Gastrocnemius medialis (tissue), 4 donors: ENCODE results near the gene GPR155. TPM values are rescaled to one million over a fixed set of nuclear protein-coding genes. Genes with fewer than 3 reads are reported as not detected.

ENCODE experiments used
- ATAC-seq, 2 donors: fragments of 150-250 bp; one replicate each; pipeline ENCODE4 v1.9.1; 2016
- DNase-seq, 2 donors: peaks; one replicate each; pipeline ENCODE4 v3.0.0-alpha.2; 2019
- H3K27ac ChIP-seq, 4 donors: fragments of 200-600 bp; sonication (generic); 1 replicate in 1 of 4; 2 replicates in 3 of 4; pipeline ENCODE4 v1.5.1; 2016 to 2018; ENCODE audit warnings: mild to moderate bottlenecking in 2 of 4, moderate library complexity in 1 of 4
- H3K27me3 ChIP-seq, 3 donors: fragments of 200-600 bp; sonication (generic) in 2 of 3; 1 replicate in 1 of 3; 2 replicates in 2 of 3; pipeline versions ENCODE4 v1.5.1 to v1.6.0; 2016 to 2019; ENCODE audit warnings: mild to moderate bottlenecking in 1 of 3, moderate library complexity in 1 of 3
- H3K36me3 ChIP-seq, 2 donors: fragments of 200-600 bp; sonication (generic) in 1 of 2; one replicate each; pipeline ENCODE4 v1.5.1; 2017 to 2018
- H3K4me1 ChIP-seq, 2 donors: fragments of 200-600 bp; sonication (generic) in 1 of 2; one replicate each; pipeline ENCODE4 v1.5.1; 2016 to 2017; ENCODE audit warnings: mild to moderate bottlenecking in 2 of 2
- H3K4me3 ChIP-seq, 4 donors: fragments of 200-600 bp; sonication (generic) in 3 of 4; 1 replicate in 1 of 4; 2 replicates in 3 of 4; pipeline ENCODE4 v1.5.1; 2016 to 2019; ENCODE audit warnings: mild to moderate bottlenecking in 2 of 4
- H3K9me3 ChIP-seq, 3 donors: fragments of 200-600 bp; sonication (generic) in 2 of 3; 1 replicate in 1 of 3; 2 replicates in 2 of 3; pipeline ENCODE4 v1.5.1; 2016 to 2019
- POLR2A ChIP-seq, 2 donors: fragments of 450-650 bp; IDR thresholded peaks; one replicate each; pipeline ENCODE4 v1.6.1; 2017; ENCODE audit warnings: antibody characterized with exemption in 2 of 2, mild to moderate bottlenecking in 2 of 2, moderate library complexity in 2 of 2
- in situ Hi-C, 4 donors: fragments of 200-750 bp; cut with MboI; loops; one replicate each; pipeline versions ENCODE4 v1.15.0 to v1.8.0; 2017; ENCODE audit warnings: low sequenced_read_pairs in 4 of 4
- intact Hi-C: fragments of 100-400 bp; cut with DNase I; formaldehyde crosslinking; loops from one replicate; pipeline ENCODE4 v1.15.1; 2023; ENCODE audit warnings: low total_unique reads
- total RNA-seq, 4 donors: library from RNA; depleted of rRNA; stranded (reverse); fragments of >200 nt; gene quantifications; one replicate each; pipeline versions ENCODE4 v1.1.0 to v1.2.3, GENCODE V29; 2016
- TF ChIP-seq, protein P1 (sequence below), 5 experiments: fragments of 450-650 bp in 3 of 5; fragments of 200-600 bp in 2 of 5; sonication (generic) in 2 of 5; IDR thresholded peaks in 4 of 5; conservative IDR thresholded peaks in 1 of 5; 1 replicate in 4 of 5; 2 replicates in 1 of 5; pipeline ENCODE4 v1.5.1; 2016 to 2019; ENCODE audit warnings: antibody characterized with exemption in 5 of 5, mild to moderate bottlenecking in 3 of 5, moderate library complexity in 3 of 5

GPR155 gene
- total RNA-seq, 4 donors from 2014 or later: 4.0 to 12.7 (median 7.3) TPM

DNA sequence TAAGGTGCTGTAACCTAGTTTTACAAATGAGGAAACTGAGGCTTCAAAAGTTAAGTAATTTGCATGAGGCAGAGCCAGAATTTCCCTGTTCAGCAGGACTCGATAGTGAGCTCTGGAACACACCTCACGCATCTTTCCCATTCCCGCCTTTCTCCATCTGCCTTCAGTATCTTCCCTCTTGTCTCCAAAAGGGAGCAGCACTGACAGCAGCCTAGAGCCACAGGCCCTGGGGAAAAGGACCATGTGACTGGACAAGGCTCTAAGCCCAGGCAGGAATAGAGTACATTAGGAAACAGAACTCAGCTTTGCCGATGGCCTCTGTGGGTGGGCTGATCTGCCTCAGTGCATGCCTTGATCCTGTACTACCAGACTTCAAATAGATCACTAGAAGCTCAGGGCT, 21.5 kb downstream of the GPR155 start:
- ATAC-seq: no peak
- TF ChIP-seq, protein P1, sequence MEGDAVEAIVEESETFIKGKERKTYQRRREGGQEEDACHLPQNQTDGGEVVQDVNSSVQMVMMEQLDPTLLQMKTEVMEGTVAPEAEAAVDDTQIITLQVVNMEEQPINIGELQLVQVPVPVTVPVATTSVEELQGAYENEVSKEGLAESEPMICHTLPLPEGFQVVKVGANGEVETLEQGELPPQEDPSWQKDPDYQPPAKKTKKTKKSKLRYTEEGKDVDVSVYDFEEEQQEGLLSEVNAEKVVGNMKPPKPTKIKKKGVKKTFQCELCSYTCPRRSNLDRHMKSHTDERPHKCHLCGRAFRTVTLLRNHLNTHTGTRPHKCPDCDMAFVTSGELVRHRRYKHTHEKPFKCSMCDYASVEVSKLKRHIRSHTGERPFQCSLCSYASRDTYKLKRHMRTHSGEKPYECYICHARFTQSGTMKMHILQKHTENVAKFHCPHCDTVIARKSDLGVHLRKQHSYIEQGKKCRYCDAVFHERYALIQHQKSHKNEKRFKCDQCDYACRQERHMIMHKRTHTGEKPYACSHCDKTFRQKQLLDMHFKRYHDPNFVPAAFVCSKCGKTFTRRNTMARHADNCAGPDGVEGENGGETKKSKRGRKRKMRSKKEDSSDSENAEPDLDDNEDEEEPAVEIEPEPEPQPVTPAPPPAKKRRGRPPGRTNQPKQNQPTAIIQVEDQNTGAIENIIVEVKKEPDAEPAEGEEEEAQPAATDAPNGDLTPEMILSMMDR (IDR thresholded peaks at IDR 0.05 in 4 of 5, conservative IDR thresholded peaks at IDR 0.05 in 1 of 5): no peak
- no peak for TF ChIP-seq POLR2A (IDR thresholded peaks at IDR 0.05)
- no peaks in the 10 kb centered on the region for H3K36me3 ChIP-seq
- H3K27me3 ChIP-seq: no peaks in the 10 kb centered on the region
- in situ Hi-C loops (loop anchor here in 3 of 4 donors (10.0 to 25.0 kb wide), 3 partner anchors 59 to 229 kb away; no protein-coding TSS in a partner anchor), intact Hi-C loops (loop anchor here (2.0 to 5.0 kb wide), 2 partner anchors 57 to 232 kb away; no protein-coding TSS in a partner anchor)
- H3K27ac ChIP-seq: no peak overlapping the region
- no peak overlapping the region for H3K4me3 ChIP-seq
- H3K4me1 ChIP-seq: no peaks in the 10 kb centered on the region
- no peak for DNase-seq
- H3K9me3 ChIP-seq: no peaks in the 10 kb centered on the region

DNA sequence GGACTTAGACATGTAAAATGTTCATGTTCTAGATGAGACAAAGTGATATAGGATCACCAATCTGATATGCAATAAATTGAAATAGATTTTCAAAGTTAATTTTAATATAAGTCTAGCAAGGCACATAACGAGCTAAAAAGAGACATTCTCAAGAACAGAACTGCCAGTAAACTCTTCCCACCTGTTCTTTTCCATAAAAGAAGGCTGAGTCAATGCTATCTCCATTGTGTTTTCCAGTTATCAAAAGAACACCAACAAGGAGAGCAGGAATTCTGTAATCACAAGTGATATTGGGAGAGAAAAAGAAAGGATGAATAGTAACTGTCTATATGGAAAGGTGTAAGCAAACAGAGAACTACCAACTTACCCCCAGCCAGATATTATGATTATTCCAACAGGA, 25.6 kb downstream of the GPR155 start:
- intact Hi-C loops (loop anchor here (5.0 kb wide), 1 partner anchor 226 kb away; no protein-coding TSS in a partner anchor), in situ Hi-C loops (loop anchor here (5.0 to 25.0 kb wide), 5 partner anchors 64 to 234 kb away; no protein-coding TSS in a partner anchor)
- Histone ChIP-seq H3K36me3 (peaks cover 0 to 11% of the 10 kb centered on the region in 2 donors), H3K27me3 (no peaks in the 10 kb centered on the region), H3K4me3 (no peak overlapping the region), H3K27ac (no peak overlapping the region), H3K4me1 (no peaks in the 10 kb centered on the region), H3K9me3 (no peaks in the 10 kb centered on the region)
- DNase-seq (no peak), ATAC-seq (no peak)
- TF ChIP-seq POLR2A (IDR thresholded peaks at IDR 0.05): no peak
- TF ChIP-seq, protein P1 (IDR thresholded peaks at IDR 0.05 in 4 of 5, conservative IDR thresholded peaks at IDR 0.05 in 1 of 5): no peak

DNA sequence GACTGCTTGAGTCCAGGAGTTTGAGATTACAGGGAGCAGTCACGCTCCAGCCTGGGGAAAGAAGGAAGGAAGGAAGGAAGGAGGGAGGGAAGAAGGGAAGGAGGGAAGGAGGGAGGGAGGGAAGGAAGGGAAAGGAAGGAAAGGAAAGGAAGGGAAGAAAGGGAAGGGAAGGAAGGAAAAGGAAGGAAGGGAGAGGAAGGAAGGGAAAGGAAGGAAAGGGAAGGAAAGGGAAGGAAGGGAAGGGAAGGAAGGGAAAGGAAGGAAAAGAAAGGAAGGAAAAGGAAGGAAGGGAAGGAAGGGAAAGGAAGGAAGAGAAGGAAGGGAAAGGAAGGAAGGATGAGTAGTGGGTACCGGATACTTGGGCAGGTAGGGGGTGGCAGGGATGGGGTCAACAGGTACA, 32.3 kb downstream of the GPR155 start:
- Histone ChIP-seq H3K27ac (no peak overlapping the region), H3K27me3 (no peaks in the 10 kb centered on the region), H3K4me1 (no peaks in the 10 kb centered on the region), H3K36me3 (peaks cover 0 to 30% of the 10 kb centered on the region in 2 donors), H3K9me3 (no peaks in the 10 kb centered on the region), H3K4me3 (no peak overlapping the region)
- TF ChIP-seq, protein P1 (IDR thresholded peaks at IDR 0.05 in 4 of 5, conservative IDR thresholded peaks at IDR 0.05 in 1 of 5): no peak
- TF ChIP-seq POLR2A (IDR thresholded peaks at IDR 0.05): no peak
- in situ Hi-C loops: loop anchor here in 1 of 4 donors (25.0 kb wide), 1 partner anchor 233 kb away; no protein-coding TSS in a partner anchor
- no peak for DNase-seq
- intact Hi-C loops: no loop called here
- ATAC-seq: no peak

DNA sequence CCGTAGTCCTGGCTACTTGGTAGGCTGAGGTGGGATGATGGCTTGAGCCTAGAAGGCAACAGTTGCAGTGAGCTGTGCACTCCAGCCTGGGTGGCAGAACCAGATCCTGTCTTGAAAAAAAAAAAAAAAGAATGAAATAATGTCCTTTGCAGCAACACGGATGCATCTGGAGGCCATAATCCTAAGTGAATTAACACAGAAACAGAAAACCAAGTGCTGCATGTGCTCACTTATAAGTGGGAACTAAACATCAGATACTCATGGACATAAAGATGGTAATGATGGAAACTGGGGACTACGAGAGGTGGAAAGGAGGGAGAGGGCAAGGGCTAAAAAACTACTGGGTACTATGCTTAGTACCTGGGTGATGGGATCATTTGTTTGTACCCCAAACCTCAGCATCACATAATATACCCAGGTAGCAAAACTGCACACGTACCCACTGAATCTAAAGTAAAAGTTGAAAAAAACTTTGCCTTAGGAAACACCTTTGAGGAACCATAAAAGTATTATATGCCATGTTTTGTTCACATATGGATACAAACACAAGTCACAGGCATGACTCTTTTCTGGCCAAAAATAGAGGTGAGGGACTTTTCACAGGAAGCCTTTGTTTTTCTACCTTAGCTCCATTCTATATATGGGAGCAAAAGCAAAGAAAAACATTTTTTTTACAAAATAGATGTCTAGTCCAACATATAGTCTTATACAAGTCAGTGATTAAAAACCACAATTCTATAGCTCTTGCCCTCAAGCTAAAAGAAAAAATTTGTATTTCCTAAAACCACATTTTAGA, 36.6 kb downstream of the GPR155 start:
- H3K27ac ChIP-seq: no peak overlapping the region
- DNase-seq: no peak
- H3K27me3 ChIP-seq: no peaks in the 10 kb centered on the region
- TF ChIP-seq POLR2A (IDR thresholded peaks at IDR 0.05): no peak
- intact Hi-C loops (no loop called here), in situ Hi-C loops (loop anchor here in 1 of 4 donors (25.0 kb wide), 1 partner anchor 237 kb away; no protein-coding TSS in a partner anchor)
- no peak overlapping the region for H3K4me3 ChIP-seq
- ATAC-seq: no peak
- no peaks in the 10 kb centered on the region for H3K4me1 ChIP-seq
- peaks cover 0 to 19% of the 10 kb centered on the region in 2 donors for H3K36me3 ChIP-seq
- H3K9me3 ChIP-seq: no peaks in the 10 kb centered on the region

DNA sequence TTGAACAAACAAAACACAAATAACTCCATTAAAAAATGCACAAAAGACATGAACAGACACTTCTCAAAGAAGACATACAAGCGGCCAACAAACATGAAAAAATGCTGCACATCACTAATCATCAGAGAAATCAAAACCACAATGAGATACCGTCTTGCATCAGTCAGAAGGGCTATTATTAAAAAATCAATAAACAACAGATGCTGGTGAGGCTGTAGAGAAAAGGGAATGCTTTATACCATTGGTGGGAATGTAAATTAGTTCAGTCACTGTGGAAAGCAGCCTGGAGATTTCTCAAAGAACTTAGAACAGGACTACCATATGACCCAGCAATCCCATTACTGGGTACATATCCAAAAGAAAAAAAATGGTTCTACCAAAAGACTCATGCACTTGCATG, 37.8 kb downstream of the GPR155 start:
- TF ChIP-seq, protein P1 (IDR thresholded peaks at IDR 0.05 in 4 of 5, conservative IDR thresholded peaks at IDR 0.05 in 1 of 5): no peak
- no peak for TF ChIP-seq POLR2A (IDR thresholded peaks at IDR 0.05)
- no peak overlapping the region for H3K4me3 ChIP-seq
- ATAC-seq (no peak), DNase-seq (no peak)
- H3K9me3 ChIP-seq: no peaks in the 10 kb centered on the region
- in situ Hi-C loops: no loop called here
- no peak overlapping the region for H3K27ac ChIP-seq
- no peaks in the 10 kb centered on the region for H3K4me1 ChIP-seq
- intact Hi-C loops: no loop called here
- H3K27me3 ChIP-seq: no peaks in the 10 kb centered on the region
- H3K36me3 ChIP-seq: peaks cover 0 to 25% of the 10 kb centered on the region in 2 donors
